WTC11 (cell line): Measurements from ENCODE around the gene DYRK1A. TPM values are rescaled to one million over a fixed set of nuclear protein-coding genes. Genes with fewer than 3 reads are reported as not detected.

Experiments used
- ATAC-seq: fragments of 200-7000 bp; cut with Tn5 transposase; 2 replicates; pipeline ENCODE4 v1.10.0; 2021; ENCODE audit warnings: mild to moderate bottlenecking, moderate library complexity
- CTCF ChIA-PET: fragments of 300-600 bp; sonication (Branson Sonifier 250); formaldehyde crosslinking; loops from one replicate; lab custom pipeline; 2021; ENCODE audit warnings: antibody characterized with exemption; lab: Charles Lee
- POLR2A ChIA-PET: fragments of 350-600 bp; sonication (Branson Sonifier 250); formaldehyde crosslinking; loops from one replicate; lab custom pipeline; 2021; ENCODE audit warnings: antibody characterized with exemption; lab: Charles Lee
- DNase-seq: peaks from one replicate; pipeline ENCODE4 v3.0.0; 2021; ENCODE audit warnings: low spot score
- H3K27ac Mint-ChIP-seq: 2 replicates; pipeline ENCODE4 v1.8.0; 2021; ENCODE audit warnings: mixed read lengths
- H3K27me3 Mint-ChIP-seq: 2 replicates; pipeline ENCODE4 v1.8.0; 2021; ENCODE audit warnings: low read depth, mild to moderate bottlenecking, moderate library complexity, mixed read lengths
- H3K36me3 Mint-ChIP-seq: 2 replicates; pipeline ENCODE4 v1.8.0; 2021; ENCODE audit warnings: mixed read lengths
- H3K4me1 Mint-ChIP-seq: 2 replicates; pipeline ENCODE4 v1.8.0; 2022; ENCODE audit warnings: mixed read lengths
- H3K4me3 Mint-ChIP-seq: 2 replicates; pipeline ENCODE4 v1.8.0; 2021; ENCODE audit warnings: mild to moderate bottlenecking, moderate library complexity, mixed read lengths
- H3K9me3 Mint-ChIP-seq: 2 replicates; pipeline ENCODE4 v1.8.0; 2021; ENCODE audit warnings: mixed read lengths
- ARID4B ChIP-seq: sonication (generic); formaldehyde crosslinking; IDR thresholded peaks from 2 replicates; pipeline ENCODE4 v1.8.0; 2023; ENCODE audit warnings: missing genetic modification reagents, mild to moderate bottlenecking, borderline replicate concordance
- ATF1 ChIP-seq: sonication (generic); formaldehyde crosslinking; IDR thresholded peaks from 2 replicates; pipeline ENCODE4 v1.8.1; 2023; ENCODE audit warnings: mild to moderate bottlenecking, moderate library complexity, missing genetic modification reagents
- CDX4 ChIP-seq: fragments of 250-450 bp; sonication (Bioruptor Pico); IDR thresholded peaks from 2 replicates; pipeline ENCODE4 v1.9.0; 2021; ENCODE audit warnings: moderate library complexity, mild to moderate bottlenecking, inconsistent platforms, borderline replicate concordance
- GRHL2 ChIP-seq: fragments of 250-450 bp; sonication (Bioruptor Pico); IDR thresholded peaks from 2 replicates; pipeline ENCODE4 v1.8.0; 2022; ENCODE audit warnings: mild to moderate bottlenecking, moderate library complexity; ENCODE audit not compliant: insufficient replicate concordance, severe bottlenecking
- MYBL2 ChIP-seq: sonication (generic); formaldehyde crosslinking; IDR thresholded peaks from 2 replicates; pipeline ENCODE4 v1.8.1; 2023; ENCODE audit warnings: mild to moderate bottlenecking, moderate library complexity, missing genetic modification reagents
- NR2C2 ChIP-seq: sonication (generic); formaldehyde crosslinking; IDR thresholded peaks from 2 replicates; pipeline ENCODE4 v1.8.0; 2022; ENCODE audit warnings: mild to moderate bottlenecking, missing genetic modification reagents
- PREB ChIP-seq: sonication (generic); formaldehyde crosslinking; IDR thresholded peaks from 2 replicates; pipeline ENCODE4 v1.8.1; 2022; ENCODE audit warnings: mild to moderate bottlenecking, missing genetic modification reagents, moderate library complexity, borderline replicate concordance
- PRRX2 ChIP-seq: fragments of 250-450 bp; sonication (Bioruptor Pico); IDR thresholded peaks from 2 replicates; pipeline ENCODE4 v1.8.0; 2021; ENCODE audit warnings: mild to moderate bottlenecking
- TEAD1 ChIP-seq: sonication (generic); formaldehyde crosslinking; IDR thresholded peaks from 2 replicates; pipeline ENCODE4 v1.8.0; 2022; ENCODE audit warnings: mild to moderate bottlenecking, missing genetic modification reagents
- ZNF138 ChIP-seq: sonication (generic); formaldehyde crosslinking; conservative IDR thresholded peaks from 2 replicates; pipeline ENCODE4 v1.8.1; 2022; ENCODE audit warnings: mild to moderate bottlenecking, moderate library complexity, missing genetic modification reagents
- ZNF232 ChIP-seq: sonication (generic); formaldehyde crosslinking; IDR thresholded peaks from 2 replicates; pipeline ENCODE4 v1.8.0; 2022; ENCODE audit warnings: mild to moderate bottlenecking, missing genetic modification reagents
- ZNF281 ChIP-seq: sonication (generic); formaldehyde crosslinking; IDR thresholded peaks from 2 replicates; pipeline ENCODE4 v1.8.0; 2023; ENCODE audit warnings: mild to moderate bottlenecking, missing genetic modification reagents
- ZNF317 ChIP-seq: sonication (generic); formaldehyde crosslinking; IDR thresholded peaks from 2 replicates; pipeline ENCODE4 v1.8.1; 2023; ENCODE audit warnings: low read depth, mild to moderate bottlenecking, moderate library complexity, missing genetic modification reagents, borderline replicate concordance
- ZSCAN18 ChIP-seq: fragments of 250-450 bp; sonication (Bioruptor Pico); IDR thresholded peaks from 2 replicates; pipeline ENCODE4 v2.1.2; 2022; ENCODE audit warnings: mild to moderate bottlenecking, moderate library complexity
- total RNA-seq: library from RNA; stranded (reverse); gene quantifications from 3 replicates; pipeline ENCODE4 v1.2.3, GENCODE V29; 2021

Gene DYRK1A
- total RNA-seq, 1 experiment from 2014 or later, result 56.5 TPM

- TF ChIP-seq CDX4 (CRISPR knock-in tag), result no peak
- TF ChIP-seq PRRX2 (CRISPR knock-in tag), result no peak
- no peak for TF ChIP-seq PREB (CRISPR knock-in tag)
- no peak for TF ChIP-seq MYBL2 (CRISPR knock-in tag)
- no peak for TF ChIP-seq TEAD1 (CRISPR knock-in tag)
Observed at GRCh38 chr21:37552496-37553029, 186.0 kb downstream of the DYRK1A start (continued).

- no peak for TF ChIP-seq NR2C2 (CRISPR knock-in tag)
- TF ChIP-seq ARID4B (CRISPR knock-in tag), result no peak
- no peak for TF ChIP-seq ZSCAN18 (CRISPR knock-in tag)
- no peak for TF ChIP-seq GRHL2 (CRISPR knock-in tag)
- TF ChIP-seq ATF1 (CRISPR knock-in tag), result no peak
- no peak for TF ChIP-seq ZNF281 (CRISPR knock-in tag)
- no peak for TF ChIP-seq ZNF317
- TF ChIP-seq ZNF138 (CRISPR knock-in tag), result no peak
- no peak for TF ChIP-seq ZNF232 (CRISPR knock-in tag)
- TF ChIP-seq, all 79 proteins: peak for 0
- H3K9me3 Mint-ChIP-seq, result peaks cover 6% of the 10 kb centered on the region; the same call in 1 of the 2 replicates
- ChIA-PET CTCF (no interaction called here), POLR2A (no interaction called here)
- ATAC-seq, result no peak
- no peak overlapping the region for H3K4me3 Mint-ChIP-seq
- H3K4me1 Mint-ChIP-seq, result peaks cover 10% of the 10 kb centered on the region
- H3K36me3 Mint-ChIP-seq, result no peaks in the 10 kb centered on the region
- no peak for DNase-seq
- no peak overlapping the region for H3K27ac Mint-ChIP-seq
- H3K27me3 Mint-ChIP-seq, result no peaks in the 10 kb centered on the region; the same call in 1 of the 2 replicates
Observed at GRCh38 chr21:37553078-37553481, 186.5 kb downstream of the DYRK1A start.
